ENCODE results near the gene CALR. TPM values are rescaled to one million over a fixed set of nuclear protein-coding genes. Genes with fewer than 3 reads are reported as not detected.
"Not testable (repeated sequence)": the region's sequence is repeated elsewhere in the genome, so short reads cannot be mapped to it uniquely, and the experiment has no call there.

The CALR gene
- total RNA-seq, 2 donors from 2014 or later = 298 to 388 TPM

GRCh38 chr19:12973236-12973635 is 34.8 kb downstream of the CALR start:
- DNase-seq (no peak), ATAC-seq (no peak)
- Histone ChIP-seq H3K4me1 (peaks cover 10% of the 10 kb centered on the region), H3K36me3 (replicated peaks in 1 of 2; ENCODE audit: insufficient read depth in 1 of 2, low read depth in 2 of 2) (no peaks in the 10 kb centered on the region), H3K4me3 (no peak overlapping the region), H3K27me3 (no peaks in the 10 kb centered on the region), H3K9me3 (no peaks in the 10 kb centered on the region), H3K27ac (no peak overlapping the region)
- intact Hi-C loops (cut with DNase I) = loop anchor here (10.0 kb wide), 1 partner anchor 282 kb away; no protein-coding TSS in a partner anchor
- WGBS, 2 donors = 78 to 79% methylated on average over 15 to 16 of the region's 16 CpGs
- TF ChIP-seq POLR2A (IDR thresholded peaks at IDR 0.05) = no peak
- TF ChIP-seq, protein P1, sequence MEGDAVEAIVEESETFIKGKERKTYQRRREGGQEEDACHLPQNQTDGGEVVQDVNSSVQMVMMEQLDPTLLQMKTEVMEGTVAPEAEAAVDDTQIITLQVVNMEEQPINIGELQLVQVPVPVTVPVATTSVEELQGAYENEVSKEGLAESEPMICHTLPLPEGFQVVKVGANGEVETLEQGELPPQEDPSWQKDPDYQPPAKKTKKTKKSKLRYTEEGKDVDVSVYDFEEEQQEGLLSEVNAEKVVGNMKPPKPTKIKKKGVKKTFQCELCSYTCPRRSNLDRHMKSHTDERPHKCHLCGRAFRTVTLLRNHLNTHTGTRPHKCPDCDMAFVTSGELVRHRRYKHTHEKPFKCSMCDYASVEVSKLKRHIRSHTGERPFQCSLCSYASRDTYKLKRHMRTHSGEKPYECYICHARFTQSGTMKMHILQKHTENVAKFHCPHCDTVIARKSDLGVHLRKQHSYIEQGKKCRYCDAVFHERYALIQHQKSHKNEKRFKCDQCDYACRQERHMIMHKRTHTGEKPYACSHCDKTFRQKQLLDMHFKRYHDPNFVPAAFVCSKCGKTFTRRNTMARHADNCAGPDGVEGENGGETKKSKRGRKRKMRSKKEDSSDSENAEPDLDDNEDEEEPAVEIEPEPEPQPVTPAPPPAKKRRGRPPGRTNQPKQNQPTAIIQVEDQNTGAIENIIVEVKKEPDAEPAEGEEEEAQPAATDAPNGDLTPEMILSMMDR (IDR thresholded peaks at IDR 0.05) = no peak

GRCh38 chr19:12974301-12975220 is 36.2 kb downstream of the CALR start:
- H3K36me3 ChIP-seq (replicated peaks in 1 of 2; ENCODE audit: insufficient read depth in 1 of 2, low read depth in 2 of 2) = no peaks in the 10 kb centered on the region
- H3K27ac ChIP-seq = no peak overlapping the region
- H3K4me1 ChIP-seq = peaks cover 5% of the 10 kb centered on the region
- 67 to 68% methylated on average over 9 to 19 of the region's 19 CpGs for WGBS, 2 donors
- intact Hi-C loops (cut with DNase I) = loop anchor here (5.0 to 10.0 kb wide), 2 partner anchors 123 to 280 kb away; no protein-coding TSS in a partner anchor
- no peaks in the 10 kb centered on the region for H3K27me3 ChIP-seq
- H3K9me3 ChIP-seq = no peaks in the 10 kb centered on the region
- DNase-seq (no peak), ATAC-seq (no peak)
- no peak for TF ChIP-seq POLR2A (IDR thresholded peaks at IDR 0.05)
- TF ChIP-seq, protein P1 (IDR thresholded peaks at IDR 0.05) = no peak
- no peak overlapping the region for H3K4me3 ChIP-seq

DNA sequence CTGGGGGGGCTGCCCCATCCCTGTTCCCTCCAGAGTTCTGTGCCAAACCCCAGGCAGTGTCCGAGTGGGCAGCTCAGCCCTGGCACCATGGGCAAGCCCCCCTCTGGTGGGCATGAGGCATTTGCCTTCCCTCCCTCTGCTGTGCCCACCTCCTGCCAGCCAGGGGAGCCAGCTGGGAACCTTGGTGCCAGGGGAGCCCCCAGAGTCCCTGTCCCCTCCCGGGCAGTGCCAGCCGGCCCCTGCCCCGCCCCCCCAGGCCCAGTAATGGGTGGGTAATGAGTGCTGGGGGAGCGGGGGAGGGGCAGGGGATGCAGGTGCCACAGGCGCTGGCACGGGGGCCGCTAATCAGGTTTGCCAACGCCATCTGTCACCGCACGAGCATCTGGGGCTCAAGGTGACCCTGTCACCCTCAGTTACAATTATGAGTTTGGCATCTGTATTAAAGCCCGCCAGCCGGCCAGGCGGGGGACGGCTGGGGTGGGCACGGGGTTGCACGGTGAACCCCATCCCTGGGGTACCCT is 36.9 kb downstream of the CALR start:
- Histone ChIP-seq H3K4me1 (no peaks in the 10 kb centered on the region), H3K27ac (no peak overlapping the region), H3K9me3 (no peaks in the 10 kb centered on the region), H3K36me3 (replicated peaks in 1 of 2; ENCODE audit: insufficient read depth in 1 of 2, low read depth in 2 of 2) (no peaks in the 10 kb centered on the region), H3K27me3 (no peaks in the 10 kb centered on the region), H3K4me3 (no peak overlapping the region)
- DNase-seq (no peak), ATAC-seq (no peak)
- no peak for TF ChIP-seq POLR2A (IDR thresholded peaks at IDR 0.05)
- TF ChIP-seq, protein P1 (IDR thresholded peaks at IDR 0.05) = no peak
- intact Hi-C loops (cut with DNase I) = loop anchor here (5.0 to 10.0 kb wide), 2 partner anchors 122 to 280 kb away; no protein-coding TSS in a partner anchor
- 27 to 31% methylated on average over 4 to 13 of the region's 17 CpGs for WGBS, 2 donors

DNA sequence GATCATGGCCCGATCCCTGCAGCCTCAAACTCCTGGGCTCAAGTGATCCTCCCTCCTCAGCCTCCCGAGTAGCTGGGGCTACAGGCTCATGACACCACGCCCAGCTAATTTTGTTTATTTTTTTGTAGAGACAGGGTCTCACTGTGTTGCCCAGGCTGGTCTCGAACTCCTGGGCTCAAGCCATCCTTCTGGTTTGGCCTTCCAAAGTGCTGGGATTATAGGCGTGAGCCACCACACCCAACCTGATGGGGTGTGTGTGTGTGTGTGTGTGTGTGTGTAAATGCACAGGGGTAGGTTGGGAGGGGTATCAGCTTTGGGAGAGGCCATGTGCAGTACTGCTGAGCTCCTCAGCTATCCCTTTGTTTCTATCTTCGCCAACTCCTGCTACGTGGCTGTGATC is 37.7 kb downstream of the CALR start:
- 57 to 67% methylated on average over 4 to 7 of the region's 7 CpGs for WGBS, 2 donors
- not testable (repeated sequence) for H3K36me3 ChIP-seq (replicated peaks in 1 of 2; ENCODE audit: insufficient read depth in 1 of 2, low read depth in 2 of 2); H3K27me3 ChIP-seq; DNase-seq; H3K27ac ChIP-seq; ATAC-seq; H3K4me1 ChIP-seq; H3K4me3 ChIP-seq; H3K9me3 ChIP-seq
- intact Hi-C loops (cut with DNase I) = loop anchor here (5.0 to 10.0 kb wide), 2 partner anchors 121 to 279 kb away; no protein-coding TSS in a partner anchor

DNA sequence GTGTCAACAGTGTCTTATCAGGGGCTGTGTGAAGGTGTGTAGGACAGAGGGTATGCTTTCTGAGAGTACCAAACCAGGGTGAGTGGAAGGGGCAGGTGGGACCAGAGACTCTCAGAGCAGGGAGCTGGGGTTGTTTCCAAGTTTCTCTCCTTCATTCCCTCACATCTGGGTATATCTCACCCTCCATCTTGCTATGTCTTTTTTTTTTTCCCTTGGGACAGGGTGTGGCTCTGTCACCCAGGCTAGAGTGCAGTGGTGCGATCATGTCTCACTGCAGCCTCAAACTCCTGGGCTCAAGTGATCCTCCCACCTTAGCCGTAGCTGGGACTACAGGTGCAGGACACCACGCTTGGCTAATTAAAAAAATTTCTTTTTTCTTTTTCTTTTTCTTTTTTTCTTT is 41.6 kb downstream of the CALR start:
- intact Hi-C loops (cut with DNase I) = loop anchor here (5.0 to 10.0 kb wide), 2 partner anchors 117 to 275 kb away; no protein-coding TSS in a partner anchor
- WGBS, 2 donors = 85 to 92% methylated on average over 3 of the region's 3 CpGs
- Histone ChIP-seq H3K27me3 (no peaks in the 10 kb centered on the region), H3K4me1 (peaks cover 15% of the 10 kb centered on the region), H3K9me3 (no peaks in the 10 kb centered on the region), H3K27ac (no peak overlapping the region), H3K4me3 (no peak overlapping the region), H3K36me3 (replicated peaks in 1 of 2; ENCODE audit: insufficient read depth in 1 of 2, low read depth in 2 of 2) (no peaks in the 10 kb centered on the region)
- no peak for TF ChIP-seq POLR2A (IDR thresholded peaks at IDR 0.05)
- TF ChIP-seq, protein P1 (IDR thresholded peaks at IDR 0.05) = no peak
- no peak for ATAC-seq
- DNase-seq = no peak
